GM21390 (cell line): ENCODE data around the gene NPHP3.
A peak's percentile ranks its signal among the peaks of the same experiment; 100 is the strongest.
"Not testable (repeated sequence)": the region's sequence is repeated elsewhere in the genome, so short reads cannot be mapped to it uniquely, and the experiment has no call there.

Source experiments
- ATAC-seq: cut with Tn5 transposase; IDR thresholded peaks from one replicate; pipeline ENCODE4 v1.9.1; 2021; ENCODE audit not compliant: unreplicated experiment

Gene NPHP3, protein sequence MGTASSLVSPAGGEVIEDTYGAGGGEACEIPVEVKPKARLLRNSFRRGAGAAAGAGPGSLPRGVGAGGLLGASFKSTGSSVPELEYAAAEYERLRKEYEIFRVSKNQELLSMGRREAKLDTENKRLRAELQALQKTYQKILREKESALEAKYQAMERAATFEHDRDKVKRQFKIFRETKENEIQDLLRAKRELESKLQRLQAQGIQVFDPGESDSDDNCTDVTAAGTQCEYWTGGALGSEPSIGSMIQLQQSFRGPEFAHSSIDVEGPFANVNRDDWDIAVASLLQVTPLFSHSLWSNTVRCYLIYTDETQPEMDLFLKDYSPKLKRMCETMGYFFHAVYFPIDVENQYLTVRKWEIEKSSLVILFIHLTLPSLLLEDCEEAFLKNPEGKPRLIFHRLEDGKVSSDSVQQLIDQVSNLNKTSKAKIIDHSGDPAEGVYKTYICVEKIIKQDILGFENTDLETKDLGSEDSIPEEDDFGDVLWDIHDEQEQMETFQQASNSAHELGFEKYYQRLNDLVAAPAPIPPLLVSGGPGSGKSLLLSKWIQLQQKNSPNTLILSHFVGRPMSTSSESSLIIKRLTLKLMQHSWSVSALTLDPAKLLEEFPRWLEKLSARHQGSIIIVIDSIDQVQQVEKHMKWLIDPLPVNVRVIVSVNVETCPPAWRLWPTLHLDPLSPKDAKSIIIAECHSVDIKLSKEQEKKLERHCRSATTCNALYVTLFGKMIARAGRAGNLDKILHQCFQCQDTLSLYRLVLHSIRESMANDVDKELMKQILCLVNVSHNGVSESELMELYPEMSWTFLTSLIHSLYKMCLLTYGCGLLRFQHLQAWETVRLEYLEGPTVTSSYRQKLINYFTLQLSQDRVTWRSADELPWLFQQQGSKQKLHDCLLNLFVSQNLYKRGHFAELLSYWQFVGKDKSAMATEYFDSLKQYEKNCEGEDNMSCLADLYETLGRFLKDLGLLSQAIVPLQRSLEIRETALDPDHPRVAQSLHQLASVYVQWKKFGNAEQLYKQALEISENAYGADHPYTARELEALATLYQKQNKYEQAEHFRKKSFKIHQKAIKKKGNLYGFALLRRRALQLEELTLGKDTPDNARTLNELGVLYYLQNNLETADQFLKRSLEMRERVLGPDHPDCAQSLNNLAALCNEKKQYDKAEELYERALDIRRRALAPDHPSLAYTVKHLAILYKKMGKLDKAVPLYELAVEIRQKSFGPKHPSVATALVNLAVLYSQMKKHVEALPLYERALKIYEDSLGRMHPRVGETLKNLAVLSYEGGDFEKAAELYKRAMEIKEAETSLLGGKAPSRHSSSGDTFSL (N-terminal part only)

DNA sequence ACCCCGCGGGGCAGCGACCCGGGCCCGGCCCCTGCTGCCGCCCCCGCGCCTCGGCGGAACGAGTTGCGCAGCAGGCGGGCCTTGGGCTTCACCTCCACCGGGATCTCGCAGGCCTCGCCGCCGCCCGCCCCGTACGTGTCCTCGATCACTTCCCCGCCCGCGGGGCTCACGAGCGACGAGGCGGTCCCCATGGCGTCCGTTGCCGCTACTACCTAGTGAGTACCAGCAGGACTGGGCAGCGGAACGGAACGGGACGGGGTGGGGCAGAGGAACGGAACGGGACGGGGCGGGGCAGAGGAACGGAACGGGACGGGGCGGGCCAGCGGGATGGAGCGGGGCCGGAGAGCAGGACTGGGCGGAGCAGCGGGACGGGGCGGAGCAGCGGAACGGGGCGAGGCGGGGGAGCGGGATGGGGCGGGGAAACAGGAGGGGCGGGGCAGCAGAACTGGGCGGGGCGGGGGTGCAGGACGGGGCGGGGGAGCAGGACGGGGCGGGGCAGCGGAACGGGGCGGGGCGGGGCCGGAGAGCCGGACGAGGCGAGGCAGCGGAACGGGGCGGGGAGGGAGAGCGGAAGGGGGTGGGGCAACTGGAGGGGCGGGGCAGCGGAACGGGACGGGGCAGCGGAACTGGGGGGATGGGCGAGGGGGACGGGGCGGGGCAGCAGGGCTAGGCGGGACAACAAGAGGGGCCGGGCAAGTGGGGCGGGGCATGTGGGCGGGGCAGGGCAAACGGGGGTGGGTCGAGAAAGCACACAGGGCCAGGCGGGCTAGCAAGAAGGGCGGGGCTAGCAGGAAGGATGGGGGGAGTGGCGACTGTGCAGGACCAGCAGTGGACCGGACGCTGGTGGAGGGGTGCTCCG, at the start of gene NPHP3:
Gene NPHP3 (minus strand): TSS at position 245 of the 859 bp plus-strand sequence. CDS start 54 bp downstream, at position 191.
- peak; percentile 77 for ATAC-seq

- ATAC-seq = no peak
Measured at GRCh38 chr3:132758740-132759139, 36.5 kb upstream of the NPHP3 start.

DNA sequence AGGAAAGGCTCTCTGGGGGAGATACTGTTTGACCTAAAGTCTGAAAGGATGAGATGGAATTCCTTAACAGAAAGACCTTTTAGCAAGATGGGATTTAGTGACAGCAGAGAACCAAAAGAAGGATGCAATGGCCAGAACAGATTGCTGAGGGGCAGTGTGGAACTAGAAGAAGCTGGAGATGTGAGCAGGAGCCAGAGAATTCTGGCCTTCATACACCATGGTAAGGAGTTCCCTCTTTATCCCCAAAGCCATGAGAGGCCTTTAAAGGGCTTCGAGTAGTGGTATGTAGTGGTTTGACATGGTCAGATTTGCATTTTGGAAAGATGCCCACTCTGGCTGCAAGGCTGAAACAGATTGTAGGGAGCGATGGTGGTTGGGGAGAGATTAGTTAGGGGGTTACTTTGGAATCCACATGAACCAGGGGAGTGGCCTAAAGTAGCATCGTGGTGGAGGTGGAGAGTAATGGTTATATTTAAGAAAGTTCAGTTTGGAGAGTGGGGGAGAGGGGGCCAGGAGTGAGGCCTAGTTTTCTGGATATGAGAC, 34.0 kb upstream of the NPHP3 start:
- no peak for ATAC-seq

GRCh38 chr3:132753946-132754345, 31.7 kb upstream of the NPHP3 start:
- no peak for ATAC-seq

DNA sequence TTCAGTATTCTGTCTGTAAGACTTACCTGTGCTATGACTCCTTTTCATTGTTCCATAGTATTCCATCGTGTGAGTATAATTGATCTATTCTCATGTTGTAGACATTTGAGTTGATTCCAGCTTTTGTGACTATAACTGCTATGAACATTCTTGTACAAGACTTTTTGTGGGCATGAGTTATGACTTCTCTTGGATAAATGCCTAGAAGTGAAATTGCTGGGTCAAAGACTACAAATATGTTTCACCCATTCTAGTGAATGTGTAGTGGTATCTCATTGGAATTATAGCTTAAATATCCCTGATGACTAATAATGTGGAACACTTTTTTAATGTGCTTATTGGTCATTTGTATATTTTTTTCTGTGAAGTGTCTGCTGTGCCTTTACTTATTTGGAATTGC, 27.6 kb upstream of the NPHP3 start:
- no peak for ATAC-seq

GRCh38 chr3:132746720-132747119, 24.5 kb upstream of the NPHP3 start:
- not testable (repeated sequence) for ATAC-seq

GRCh38 chr3:132738314-132738713, 16.1 kb upstream of the NPHP3 start:
- no peak for ATAC-seq

DNA sequence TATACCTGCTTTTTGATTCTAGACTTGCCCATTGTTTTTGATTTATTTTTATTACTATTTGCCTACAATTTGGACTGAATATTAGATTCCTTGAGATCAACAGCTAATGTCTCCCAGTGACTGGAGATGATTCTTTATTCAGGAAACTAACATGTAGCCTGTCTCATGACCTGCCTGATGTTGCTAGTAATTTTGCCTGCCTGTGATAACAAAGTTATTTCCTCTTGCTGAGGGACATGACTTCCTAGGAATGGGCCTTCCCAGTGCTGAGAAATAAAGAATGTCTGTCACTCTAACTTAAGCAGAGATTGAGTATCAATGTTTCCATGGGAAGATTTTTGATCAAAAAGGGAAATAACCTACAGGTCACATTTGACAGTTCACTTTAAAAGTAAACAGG, 13.4 kb upstream of the NPHP3 start:
- ATAC-seq = no peak

DNA sequence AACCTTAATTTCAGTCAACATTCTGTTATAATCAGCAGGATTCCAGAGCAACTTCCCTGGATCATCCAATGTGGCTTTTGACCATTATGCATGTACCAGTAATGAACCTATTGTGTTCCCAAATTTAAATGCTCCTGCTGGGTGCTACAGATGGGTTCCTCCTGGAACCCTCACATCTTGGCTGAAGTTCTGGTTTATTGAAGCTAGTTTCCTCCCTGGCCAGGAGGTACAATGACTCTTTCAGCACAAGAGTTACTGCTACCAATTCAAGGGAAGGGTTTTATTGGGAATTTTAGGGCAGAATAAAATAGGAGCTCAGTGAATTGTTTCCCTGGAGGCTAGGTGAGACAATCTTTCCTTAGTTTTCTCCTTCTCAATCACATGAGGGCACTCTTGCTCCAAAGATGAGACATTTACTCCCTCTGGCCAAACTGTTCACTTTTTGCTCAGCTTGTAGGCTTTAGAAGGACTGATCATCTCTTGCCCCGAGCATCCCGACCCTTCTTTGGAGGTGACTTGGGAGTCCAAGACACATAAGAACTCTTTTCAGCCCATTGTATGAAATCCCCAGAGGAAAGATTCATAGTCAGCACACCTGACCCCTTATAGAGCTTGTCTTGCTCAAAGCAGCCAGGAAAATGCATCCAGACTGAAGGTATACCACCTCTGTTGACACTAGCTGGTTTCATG, 8.8 kb upstream of the NPHP3 start:
- ATAC-seq = no peak

GRCh38 chr3:132726341-132726823, 4.2 kb upstream of the NPHP3 start:
- no peak for ATAC-seq

DNA sequence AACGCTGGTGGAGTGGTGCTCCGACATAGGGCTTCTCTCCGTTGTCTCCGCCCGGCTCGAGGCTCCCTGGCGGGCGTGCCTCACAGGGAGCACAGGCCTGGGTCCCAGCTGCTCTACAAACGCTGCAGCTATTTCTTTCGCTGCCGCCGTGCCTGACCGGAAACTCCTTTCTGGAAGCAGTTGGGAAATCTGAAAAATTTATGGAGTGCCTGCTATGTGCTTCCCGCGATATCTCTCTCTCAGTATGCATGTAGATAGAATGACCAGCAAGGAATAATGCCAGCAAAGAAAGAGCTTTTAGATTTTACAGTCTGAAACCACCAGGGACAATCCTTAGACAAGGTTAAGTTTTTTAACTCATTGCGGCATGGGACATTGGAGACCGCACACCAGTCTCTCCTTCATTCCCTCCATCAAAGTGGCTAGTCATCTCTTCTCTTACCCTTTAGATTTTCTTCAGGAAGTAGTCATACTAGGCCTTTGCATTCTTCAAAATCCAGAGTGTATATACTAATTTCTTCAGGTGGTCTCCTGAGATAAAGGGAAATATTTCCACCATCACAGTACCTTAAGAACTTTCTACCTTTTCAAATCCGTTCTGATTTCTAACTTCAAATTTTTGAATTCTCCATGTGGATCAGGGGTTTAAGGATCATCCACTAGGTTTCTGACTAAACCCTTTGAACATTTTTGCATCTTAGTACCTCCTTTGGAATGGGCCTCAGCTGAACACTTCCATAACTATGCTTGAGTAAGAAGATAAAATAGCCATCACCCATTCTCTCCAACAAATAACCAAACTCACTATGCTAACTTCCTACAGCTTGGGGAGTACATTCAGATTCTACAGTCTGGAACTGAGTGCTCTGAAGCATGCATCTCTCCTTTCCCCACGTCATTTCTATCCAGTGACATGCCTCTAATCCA, 1.1 kb upstream of the NPHP3 start:
- ATAC-seq = peak; percentile 2

GRCh38 chr3:132721479-132722164, 587 bp downstream of the NPHP3 start:
- ATAC-seq = peak; percentile 23

DNA sequence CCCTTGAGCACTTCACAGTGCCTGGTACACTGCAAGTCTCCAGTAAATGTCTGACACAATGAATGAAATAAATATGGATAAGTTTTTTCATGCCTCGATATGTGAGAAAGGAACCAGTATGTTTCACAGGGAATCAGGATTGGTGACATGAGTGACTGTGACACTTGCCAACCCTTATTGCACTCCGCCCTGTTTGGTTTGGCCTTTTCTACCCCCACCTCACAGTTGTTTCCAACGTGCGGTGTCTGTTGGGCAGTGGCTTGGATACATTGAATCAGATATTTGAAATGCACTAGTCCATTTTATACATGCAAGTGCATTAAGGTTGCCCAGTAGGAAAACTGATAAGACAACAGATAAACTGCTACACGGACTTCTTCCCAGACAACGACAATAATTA, 2.0 kb downstream of the NPHP3 start:
- no peak for ATAC-seq

DNA sequence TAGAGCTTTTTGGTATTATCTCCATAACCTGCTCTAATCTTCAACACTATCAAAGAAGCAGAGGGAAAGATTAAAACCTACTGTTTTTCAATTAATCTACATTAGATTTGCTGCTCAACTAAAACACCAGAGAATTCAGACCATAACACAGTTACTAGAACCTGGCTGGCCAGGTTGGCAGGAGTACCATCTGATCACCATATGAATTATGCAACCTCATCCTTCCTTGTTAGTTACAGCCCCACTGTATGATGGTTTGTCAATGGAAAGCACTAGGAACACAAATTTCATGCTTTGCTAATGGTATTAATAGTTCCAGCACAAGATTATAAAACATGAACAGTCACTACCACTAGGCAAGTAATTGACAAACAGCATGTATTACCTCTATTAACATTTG, 5.8 kb downstream of the NPHP3 start:
- ATAC-seq = no peak

DNA sequence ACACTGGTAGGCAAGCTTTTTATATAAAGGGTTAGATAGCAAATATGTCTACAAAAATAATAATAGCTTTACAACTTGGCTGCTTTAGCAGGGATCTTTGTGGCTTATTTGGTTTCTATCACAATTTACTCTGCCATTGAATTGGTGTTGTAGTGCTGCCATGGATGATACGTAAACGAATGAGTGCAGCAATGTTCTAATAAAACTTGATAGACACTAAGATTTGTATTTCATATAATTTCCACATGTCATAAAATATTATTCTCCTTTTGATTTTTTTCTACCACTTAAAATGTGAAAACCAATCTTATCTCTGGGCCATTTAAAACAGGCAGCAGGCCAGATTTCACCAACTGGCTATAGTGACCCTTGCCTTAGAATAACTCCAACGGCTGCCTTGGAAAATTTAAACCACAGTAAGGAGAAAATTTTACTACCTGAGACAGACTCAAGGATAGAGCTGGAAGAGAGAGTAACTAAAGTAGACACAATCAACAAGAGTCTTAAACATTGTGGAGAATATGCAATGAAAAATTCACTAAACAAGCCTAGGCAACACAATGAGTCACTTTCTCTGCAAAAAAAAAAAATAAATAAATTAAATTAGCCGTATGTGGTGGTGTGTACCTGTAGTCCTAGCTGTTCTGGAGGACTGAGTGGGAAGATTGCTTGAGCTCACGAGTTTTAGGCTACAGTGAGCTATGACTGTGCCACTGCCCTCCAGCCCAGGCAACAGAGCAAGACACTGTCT, 8.1 kb downstream of the NPHP3 start:
- no peak for ATAC-seq

DNA sequence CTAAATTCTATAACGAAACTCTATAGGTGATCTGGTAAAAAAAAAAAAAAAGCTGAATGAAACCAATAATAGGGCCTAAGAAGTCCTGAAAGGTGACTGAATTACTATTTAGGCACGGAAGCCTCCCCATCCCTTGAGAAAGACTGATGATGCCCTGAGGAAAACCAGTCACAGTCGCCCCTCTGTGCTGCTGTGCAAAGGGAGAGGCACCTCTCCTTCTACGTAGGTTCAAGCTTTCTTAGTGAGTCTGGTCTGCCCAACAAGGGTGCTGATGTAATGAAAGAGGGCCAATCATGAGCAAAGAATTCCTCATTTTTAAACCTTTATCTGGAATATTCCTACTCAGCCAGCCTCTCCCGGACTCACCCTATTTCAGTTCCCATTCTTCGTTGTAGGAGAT, 11.9 kb downstream of the NPHP3 start:
- ATAC-seq = no peak

GRCh38 chr3:132709761-132710160, 12.4 kb downstream of the NPHP3 start:
- ATAC-seq = no peak
